DND-41 (cell line): ENCODE data around the gene ORM2.
A peak's percentile ranks its signal among the peaks of the same experiment; 100 is the strongest.

ENCODE experiments used
- ATAC-seq: fragments of 200-7000 bp; cut with Tn5 transposase; 3 replicates; pipeline ENCODE4 v1.9.1; 2021; ENCODE audit warnings: low read depth; ENCODE audit not compliant: insufficient read depth
- DNase-seq: peaks from one replicate; pipeline ENCODE4 v3.0.0-alpha.2; 2020
- H2AFZ ChIP-seq: 2 replicates; pipeline ENCODE4 v1.6.0; 2012; ENCODE audit warnings: low read depth, low read length
- H3K27ac ChIP-seq: 2 replicates; pipeline ENCODE4 v1.5.1; 2012; ENCODE audit warnings: low read length, inconsistent platforms
- H3K27me3 ChIP-seq: fragments of 200-600 bp; sonication (generic); 2 replicates; pipeline ENCODE4 v1.6.0; 2012; ENCODE audit warnings: low read length, mild to moderate bottlenecking, inconsistent platforms; ENCODE audit not compliant: insufficient read depth, poor library complexity
- H3K36me3 ChIP-seq: 2 replicates; pipeline ENCODE4 v1.5.1; 2012; ENCODE audit warnings: low read length, inconsistent platforms; ENCODE audit not compliant: insufficient read depth
- H3K4me1 ChIP-seq: 2 replicates; pipeline ENCODE4 v1.5.1; 2012; ENCODE audit warnings: mild to moderate bottlenecking, low read length; ENCODE audit not compliant: insufficient read depth
- H3K4me2 ChIP-seq: 2 replicates; pipeline ENCODE4 v1.6.0; 2012; ENCODE audit warnings: mild to moderate bottlenecking, moderate library complexity, low read length, inconsistent platforms; ENCODE audit not compliant: insufficient read depth
- H3K4me3 ChIP-seq, 2 experiments: fragments of 200-600 bp in 1 of 2; shearing (Covaris generic) in 1 of 2; 2 replicates each; pipeline ENCODE4 v1.5.1; 2012 to 2016; ENCODE audit warnings: inconsistent platforms in 2 of 2, low read length in 2 of 2, mild to moderate bottlenecking in 2 of 2, low read depth in 1 of 2, moderate library complexity in 1 of 2
- H3K79me2 ChIP-seq: 2 replicates; pipeline ENCODE4 v1.6.0; 2012; ENCODE audit warnings: low read length, inconsistent platforms; ENCODE audit not compliant: insufficient read depth
- H3K9ac ChIP-seq: 2 replicates; pipeline ENCODE4 v1.6.0; 2012; ENCODE audit warnings: low read depth, mild to moderate bottlenecking, inconsistent platforms, low read length, moderate library complexity
- H3K9me3 ChIP-seq: 2 replicates; pipeline ENCODE4 v1.5.1; 2012; ENCODE audit warnings: low read length, moderate library complexity, mild to moderate bottlenecking, inconsistent platforms; ENCODE audit not compliant: insufficient read depth, severe bottlenecking
- H4K20me1 ChIP-seq: 2 replicates; pipeline ENCODE4 v1.6.0; 2012; ENCODE audit warnings: low read length; ENCODE audit not compliant: insufficient read depth
- EZH2 ChIP-seq: IDR thresholded peaks from 3 replicates; pipeline ENCODE4 v1.6.1; 2012; ENCODE audit warnings: borderline replicate concordance, low read depth, mild to moderate bottlenecking, moderate library complexity, low read length, inconsistent platforms; ENCODE audit not compliant: severe bottlenecking
- TF ChIP-seq, protein P1 (sequence below): IDR thresholded peaks from 2 replicates; pipeline ENCODE4 v1.5.1; 2012; ENCODE audit warnings: borderline replicate concordance, low read length, moderate library complexity, mild to moderate bottlenecking; ENCODE audit not compliant: poor library complexity, severe bottlenecking; ENCODE audit errors: extremely low read depth

Gene ORM2

DNA sequence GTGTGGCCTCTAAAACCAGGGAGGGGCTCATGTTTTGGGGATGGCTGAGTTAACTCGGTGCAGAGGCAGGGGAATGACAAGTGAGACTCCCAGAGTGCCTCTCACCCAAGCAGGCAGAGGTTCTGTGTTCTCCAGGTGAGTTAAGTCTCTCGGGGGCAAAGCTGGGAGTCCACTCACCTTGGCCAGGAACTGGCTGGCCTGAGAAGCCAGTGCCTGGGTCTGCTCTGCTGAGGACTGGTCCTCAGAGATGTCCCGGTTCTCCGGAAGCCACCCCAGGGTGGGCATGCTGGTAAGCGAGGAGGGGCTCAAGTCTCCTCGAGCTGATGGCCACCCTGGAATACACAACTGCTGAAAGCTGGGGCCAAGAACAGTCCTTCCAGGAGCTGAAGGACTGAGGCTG is 37.7 kb downstream of the ORM2 start:
- DNase-seq, result no peak

DNA sequence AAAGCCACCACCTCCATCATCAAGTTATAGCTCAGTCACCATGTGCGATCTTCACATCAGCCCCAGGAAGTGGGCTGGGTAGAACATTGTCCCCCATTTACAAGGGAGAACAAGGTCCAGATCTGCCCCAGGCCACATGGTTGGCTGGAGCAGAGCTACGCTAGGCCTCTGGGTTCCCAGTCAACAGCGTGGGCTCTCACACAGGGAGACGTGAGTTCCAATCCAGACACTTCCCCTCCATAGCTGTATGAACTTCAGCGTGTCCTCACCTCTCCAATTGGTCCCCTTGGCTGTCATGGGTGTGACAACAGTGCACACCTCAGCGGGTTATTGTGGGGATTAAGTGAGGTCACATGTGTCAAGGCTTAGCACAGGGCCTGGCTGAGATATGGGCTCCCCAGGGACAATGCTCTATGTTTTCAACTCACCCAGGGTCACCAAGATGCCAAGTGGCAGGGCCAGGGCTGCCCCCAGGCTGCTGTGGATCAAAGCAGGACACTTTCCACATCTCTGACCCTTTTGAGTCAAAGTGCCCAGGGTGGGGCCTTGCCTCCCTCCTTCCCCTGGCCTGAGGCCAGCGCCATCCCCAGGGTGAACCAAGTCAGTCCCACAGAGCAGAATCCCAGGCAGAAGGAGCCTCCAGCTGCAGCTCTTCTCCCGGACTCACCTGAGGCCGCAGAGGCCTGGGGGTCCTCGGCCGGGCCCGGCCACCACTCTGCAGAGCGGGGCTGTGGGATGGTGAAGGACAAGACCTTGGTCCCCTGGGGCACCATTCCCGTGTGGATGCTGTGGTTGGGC is 38.3 kb downstream of the ORM2 start:
- Histone ChIP-seq H3K9me3 (no peaks in the 10 kb centered on the region), H3K9ac (no peak overlapping the region), H3K36me3 (peaks cover 86% of the 10 kb centered on the region), H2AFZ (no peak overlapping the region), H3K4me2 (no peak overlapping the region), H4K20me1 (peaks cover 3% of the 10 kb centered on the region; the same call in 1 of the 2 replicates), H3K4me1 (peaks cover 27% of the 10 kb centered on the region), H3K4me3 (no peak overlapping the region), H3K27me3 (no peaks in the 10 kb centered on the region), H3K79me2 (peaks cover 27% of the 10 kb centered on the region), H3K27ac (peak overlapping the region; percentile 28; the same call in 1 of the 2 replicates)
- TF ChIP-seq, protein P1, sequence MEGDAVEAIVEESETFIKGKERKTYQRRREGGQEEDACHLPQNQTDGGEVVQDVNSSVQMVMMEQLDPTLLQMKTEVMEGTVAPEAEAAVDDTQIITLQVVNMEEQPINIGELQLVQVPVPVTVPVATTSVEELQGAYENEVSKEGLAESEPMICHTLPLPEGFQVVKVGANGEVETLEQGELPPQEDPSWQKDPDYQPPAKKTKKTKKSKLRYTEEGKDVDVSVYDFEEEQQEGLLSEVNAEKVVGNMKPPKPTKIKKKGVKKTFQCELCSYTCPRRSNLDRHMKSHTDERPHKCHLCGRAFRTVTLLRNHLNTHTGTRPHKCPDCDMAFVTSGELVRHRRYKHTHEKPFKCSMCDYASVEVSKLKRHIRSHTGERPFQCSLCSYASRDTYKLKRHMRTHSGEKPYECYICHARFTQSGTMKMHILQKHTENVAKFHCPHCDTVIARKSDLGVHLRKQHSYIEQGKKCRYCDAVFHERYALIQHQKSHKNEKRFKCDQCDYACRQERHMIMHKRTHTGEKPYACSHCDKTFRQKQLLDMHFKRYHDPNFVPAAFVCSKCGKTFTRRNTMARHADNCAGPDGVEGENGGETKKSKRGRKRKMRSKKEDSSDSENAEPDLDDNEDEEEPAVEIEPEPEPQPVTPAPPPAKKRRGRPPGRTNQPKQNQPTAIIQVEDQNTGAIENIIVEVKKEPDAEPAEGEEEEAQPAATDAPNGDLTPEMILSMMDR, result no peak
- no peak for TF ChIP-seq EZH2
- DNase-seq (no peak), ATAC-seq (no peak)

More for the DNA sequence above, 37.7 kb downstream of the ORM2 start:
- Histone ChIP-seq H3K4me3 (no peak overlapping the region), H3K4me1 (peaks cover 21% of the 10 kb centered on the region), H3K27ac (peak overlapping the region; percentile 28; the same call in 1 of the 2 replicates), H3K36me3 (peaks cover 92% of the 10 kb centered on the region), H3K27me3 (no peaks in the 10 kb centered on the region), H4K20me1 (peaks cover 3% of the 10 kb centered on the region; the same call in 1 of the 2 replicates), H3K9me3 (no peaks in the 10 kb centered on the region), H3K79me2 (peaks cover 27% of the 10 kb centered on the region), H3K9ac (no peak overlapping the region), H2AFZ (no peak overlapping the region), H3K4me2 (no peak overlapping the region)
- TF ChIP-seq, protein P1, result no peak
- no peak for TF ChIP-seq EZH2
- no peak for ATAC-seq

DNA sequence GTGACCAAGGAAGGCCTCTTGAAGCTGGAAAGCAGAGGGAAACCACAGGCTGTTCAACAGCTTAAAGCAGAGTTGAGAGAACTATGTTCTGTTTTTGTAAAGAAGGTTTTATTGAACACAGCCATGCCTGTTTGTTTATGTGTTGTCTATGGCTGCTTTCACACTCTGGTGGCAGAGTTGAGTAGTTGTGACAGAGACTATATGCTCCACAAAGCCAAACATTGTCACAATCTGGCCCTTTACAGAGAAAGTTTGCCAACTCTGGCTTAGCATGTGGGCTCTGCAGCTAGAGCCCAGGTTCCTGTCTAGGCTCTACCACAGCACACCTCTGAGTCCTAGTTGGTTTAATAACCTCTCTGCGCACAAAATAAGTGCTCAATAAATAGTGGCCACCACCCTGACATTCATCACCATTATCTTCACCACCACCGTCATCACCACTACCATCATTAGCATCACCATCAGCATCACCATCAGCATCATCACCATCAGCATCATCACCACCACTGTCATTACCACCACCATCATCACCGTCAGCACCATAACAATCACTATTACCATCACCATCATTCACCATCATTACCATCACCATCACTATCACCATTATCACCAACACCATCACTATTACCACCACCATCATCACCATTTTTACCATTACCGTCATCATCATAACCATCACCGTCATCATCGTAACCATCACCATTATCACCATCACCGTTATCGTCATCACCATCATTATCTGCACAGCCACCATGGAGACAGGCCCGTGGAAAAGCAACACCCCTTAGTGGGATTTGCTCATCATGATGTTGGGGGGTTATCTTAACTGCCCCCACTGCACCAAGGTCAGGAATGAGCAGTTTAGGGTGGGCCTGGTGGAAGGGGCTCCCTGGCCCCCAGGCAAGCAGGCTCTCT is 39.8 kb downstream of the ORM2 start:
- Histone ChIP-seq H3K9ac (no peak overlapping the region), H3K4me1 (peaks cover 42% of the 10 kb centered on the region), H3K4me3 (no peak overlapping the region), H3K4me2 (no peak overlapping the region), H2AFZ (no peak overlapping the region), H3K9me3 (no peaks in the 10 kb centered on the region), H3K79me2 (peaks cover 34% of the 10 kb centered on the region), H3K27me3 (no peaks in the 10 kb centered on the region), H3K36me3 (peaks cover 82% of the 10 kb centered on the region), H3K27ac (peak overlapping the region; percentile 99; the same call in 1 of the 2 replicates), H4K20me1 (peaks cover 3% of the 10 kb centered on the region; the same call in 1 of the 2 replicates)
- DNase-seq, result no peak
- no peak for TF ChIP-seq EZH2
- TF ChIP-seq, protein P1, result no peak
- ATAC-seq, result no peak
